Prostate gland (tissue), 2 donors: ENCODE results near the gene UBIAD1.

Source experiments
- CTCF ChIP-seq, 4 experiments: fragments of 200-600 bp in 2 of 4; fragments of 450-650 bp in 2 of 4; sonication (generic) in 2 of 4; IDR thresholded peaks; 1 replicate in 3 of 4; 2 replicates in 1 of 4; pipeline ENCODE4 v1.5.1; 2016 to 2019; ENCODE audit warnings: antibody characterized with exemption in 4 of 4, mild to moderate bottlenecking in 2 of 4, moderate library complexity in 2 of 4
- POLR2A ChIP-seq: fragments of 450-650 bp; IDR thresholded peaks from one replicate; pipeline ENCODE4 v1.6.1; 2016; ENCODE audit warnings: antibody characterized with exemption, mild to moderate bottlenecking
- POLR2AphosphoS5 ChIP-seq: sonication (generic); formaldehyde crosslinking; IDR thresholded peaks from one replicate; pipeline ENCODE4 v1.6.1; 2017; ENCODE audit warnings: antibody characterized with exemption

GRCh38 chr1:11324567-11325165 lies 51.7 kb downstream of the UBIAD1 start:
- no peak for TF ChIP-seq POLR2AphosphoS5
- TF ChIP-seq POLR2A: no peak
- TF ChIP-seq CTCF (IDR thresholded peaks at IDR 0.05): no peak
